RWPE1 (cell line): ENCODE measurements around the gene DPP9.

Experiments used
- CTCF ChIA-PET: fragments of 350-600 bp; sonication (Branson Sonifier 250); formaldehyde crosslinking; extraction: SDS; loops from one replicate; lab custom pipeline; 2021; lab: Yijun Ruan, JAX
- POLR2A ChIA-PET: fragments of 400-600 bp; formaldehyde crosslinking; extraction: SDS; loops from one replicate; lab custom pipeline; 2020; ENCODE audit warnings: antibody characterized with exemption; ENCODE audit not compliant: low non-redundant PET; lab: Yijun Ruan, JAX
- DNase-seq: peaks from one replicate; pipeline ENCODE4 v3.0.0; 2012; ENCODE audit warnings: low spot score
- H3K27ac ChIP-seq: fragments of 450-650 bp; 2 replicates; pipeline ENCODE4 v1.5.1; 2017
- CTCF ChIP-seq: fragments of 450-650 bp; conservative IDR thresholded peaks from 2 replicates; pipeline ENCODE4 v1.5.1; 2017; ENCODE audit warnings: low read depth, mild to moderate bottlenecking

Gene DPP9

GRCh38 chr19:4676955-4677731, 46.5 kb downstream of the DPP9 start:
- CTCF ChIA-PET = no interaction called here
- peak overlapping the region; percentile 100 for H3K27ac ChIP-seq
- POLR2A ChIA-PET = no interaction called here
- peak; percentile 45 for TF ChIP-seq CTCF
- peak; percentile 27 for DNase-seq

GRCh38 chr19:4675346-4675745, 48.3 kb downstream of the DPP9 start:
- peak overlapping the region; percentile 100 for H3K27ac ChIP-seq
- CTCF ChIA-PET = no interaction called here
- DNase-seq = no peak
- TF ChIP-seq CTCF = no peak
- POLR2A ChIA-PET = no interaction called here

GRCh38 chr19:4673726-4674125, 49.9 kb downstream of the DPP9 start:
- ChIA-PET POLR2A (no interaction called here), CTCF (no interaction called here)
- no peak for TF ChIP-seq CTCF
- peak overlapping the region; percentile 100 for H3K27ac ChIP-seq
- no peak for DNase-seq

- H3K27ac ChIP-seq = peak overlapping the region; percentile 100
- no peak for DNase-seq
- CTCF ChIA-PET = interaction anchor here (0.7 kb wide), 1 partner anchor 13 kb away, joined by 3 read pairs; no protein-coding TSS in a partner anchor
- TF ChIP-seq CTCF = no peak
- POLR2A ChIA-PET = no interaction called here
Observed at GRCh38 chr19:4673216-4673615, 50.4 kb downstream of the DPP9 start.

GRCh38 chr19:4671185-4671851, 52.3 kb downstream of the DPP9 start:
- ChIA-PET CTCF (interaction anchor here (0.7 kb wide), 1 partner anchor 20 kb away, joined by 4 read pairs; no protein-coding TSS in a partner anchor), POLR2A (no interaction called here)
- TF ChIP-seq CTCF = no peak
- peak overlapping the region; percentile 83 for H3K27ac ChIP-seq
- DNase-seq = no peak

GRCh38 chr19:4669723-4670480, 53.7 kb downstream of the DPP9 start, which contains the start of gene MYDGF:
MYDGF (minus strand) TSS chr19:4670342; CDS start chr19:4670334, 8 bp downstream.
- POLR2A ChIA-PET = no interaction called here
- peak within 1 kb of the TSS; percentile 83 for H3K27ac ChIP-seq

More at GRCh38 chr19:4669723-4670480, 53.7 kb downstream of the DPP9 start, which contains the start of gene MYDGF:
- CTCF ChIA-PET = no interaction called here
- TF ChIP-seq CTCF = no peak
- DNase-seq = peak; percentile 97
